ENCODE measurements around the gene DNAJB11. TPM values are rescaled to one million over a fixed set of nuclear protein-coding genes. Genes with fewer than 3 reads are reported as not detected.

The DNAJB11 gene
- total and polyA plus RNA-seq, 2 of the 4 experiments (the other 2 are of a cell fraction) = 27.4 to 48.6 TPM

DNA sequence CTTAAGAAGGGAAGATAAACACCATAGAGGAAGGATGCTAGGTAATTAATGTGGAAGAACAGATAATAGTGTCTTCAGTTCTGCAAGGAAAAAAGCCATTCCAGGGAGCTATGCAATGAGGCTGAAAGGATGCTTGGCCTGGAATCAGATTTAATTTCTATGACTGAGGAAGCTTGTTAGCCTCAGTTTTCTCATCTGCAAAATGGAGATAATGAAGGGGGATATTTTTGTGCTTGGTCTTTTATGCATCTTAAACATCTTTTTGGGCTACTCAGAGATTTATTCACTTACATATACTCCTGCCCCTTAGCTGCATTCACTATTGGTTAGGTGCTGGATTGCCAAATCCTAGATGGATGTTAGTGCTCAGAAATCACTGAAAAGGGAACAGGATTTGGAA, 16.7 kb downstream of the DNAJB11 start:
- H3K9me3 ChIP-seq (ENCODE audit: control insufficient read depth, insufficient read depth, low read length) = no peaks in the 10 kb centered on the region
- no peak overlapping the region for H4K5ac ChIP-seq (ENCODE audit: low read depth, low read length)
- no peak overlapping the region for H3K4ac ChIP-seq (ENCODE audit: low read depth, low read length)
- H3K27me3 ChIP-seq (ENCODE audit: control insufficient read depth, insufficient read depth, low read length) = peaks cover 3% of the 10 kb centered on the region; the same call in 1 of the 2 replicates
- H2BK20ac ChIP-seq (ENCODE audit: low read depth, low read length) = no peak overlapping the region
- BruUV-seq (replicated peaks) = no TSS peak
- TF ChIP-seq CHD1 (IDR thresholded peaks at IDR 0.05; ENCODE audit: low read depth, low read length) (no peak), MAFK (IDR thresholded peaks at IDR 0.05; ENCODE audit: low read depth, low read length) (no peak), MAZ (IDR thresholded peaks at IDR 0.05; ENCODE audit: borderline replicate concordance, low read depth, low read length) (no peak), RAD21 (IDR thresholded peaks at IDR 0.05; ENCODE audit: low read length) (no peak), RCOR1 (IDR thresholded peaks at IDR 0.05; ENCODE audit: insufficient replicate concordance, low read length) (no peak), FOS (IDR thresholded peaks at IDR 0.05; ENCODE audit: low read depth, low read length) (no peak), SMC3 (IDR thresholded peaks at IDR 0.05; ENCODE audit: low read depth, low read length) (no peak), CTCF (conservative IDR thresholded peaks at IDR 0.05; ENCODE audit: low read depth, low read length) (no peak), CEBPB (IDR thresholded peaks at IDR 0.05; ENCODE audit: low read depth, low read length) (no peak), POLR2A (IDR thresholded peaks at IDR 0.05; ENCODE audit: low read depth, low read length) (no peak), MXI1 (IDR thresholded peaks at IDR 0.05; ENCODE audit: borderline replicate concordance, low read depth, low read length) (no peak), NFE2L2 (IDR thresholded peaks at IDR 0.05; ENCODE audit: low read depth, low read length) (no peak), BHLHE40 (IDR thresholded peaks at IDR 0.05; ENCODE audit: low read depth, low read length) (no peak), RFX5 (IDR thresholded peaks at IDR 0.05; ENCODE audit: low read depth, low read length) (no peak)
- TF ChIP-seq, protein P1, sequence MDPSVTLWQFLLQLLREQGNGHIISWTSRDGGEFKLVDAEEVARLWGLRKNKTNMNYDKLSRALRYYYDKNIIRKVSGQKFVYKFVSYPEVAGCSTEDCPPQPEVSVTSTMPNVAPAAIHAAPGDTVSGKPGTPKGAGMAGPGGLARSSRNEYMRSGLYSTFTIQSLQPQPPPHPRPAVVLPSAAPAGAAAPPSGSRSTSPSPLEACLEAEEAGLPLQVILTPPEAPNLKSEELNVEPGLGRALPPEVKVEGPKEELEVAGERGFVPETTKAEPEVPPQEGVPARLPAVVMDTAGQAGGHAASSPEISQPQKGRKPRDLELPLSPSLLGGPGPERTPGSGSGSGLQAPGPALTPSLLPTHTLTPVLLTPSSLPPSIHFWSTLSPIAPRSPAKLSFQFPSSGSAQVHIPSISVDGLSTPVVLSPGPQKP (IDR thresholded peaks at IDR 0.05; ENCODE audit: borderline replicate concordance, low read depth, low read length) = no peak
- TF ChIP-seq, protein P2, sequence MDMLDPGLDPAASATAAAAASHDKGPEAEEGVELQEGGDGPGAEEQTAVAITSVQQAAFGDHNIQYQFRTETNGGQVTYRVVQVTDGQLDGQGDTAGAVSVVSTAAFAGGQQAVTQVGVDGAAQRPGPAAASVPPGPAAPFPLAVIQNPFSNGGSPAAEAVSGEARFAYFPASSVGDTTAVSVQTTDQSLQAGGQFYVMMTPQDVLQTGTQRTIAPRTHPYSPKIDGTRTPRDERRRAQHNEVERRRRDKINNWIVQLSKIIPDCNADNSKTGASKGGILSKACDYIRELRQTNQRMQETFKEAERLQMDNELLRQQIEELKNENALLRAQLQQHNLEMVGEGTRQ (IDR thresholded peaks at IDR 0.05; ENCODE audit: low read depth, low read length) = no peak
- H4K8ac ChIP-seq (ENCODE audit: low read depth in 2 of 2, low read length in 2 of 2) = no peak overlapping the region
- CTCF ChIA-PET = interaction anchor here (1.1 to 1.8 kb wide), 2 partner anchors 10 to 27 kb away, joined by 4 read pairs; no protein-coding TSS in a partner anchor
- no peak overlapping the region for H2BK5ac ChIP-seq (ENCODE audit: low read depth, low read length, poor library complexity, severe bottlenecking)
- POLR2A ChIA-PET (ENCODE audit: unreplicated experiment) = no interaction called here
- no peak for DNase-seq
- no peak overlapping the region for H2BK120ac ChIP-seq (ENCODE audit: low read depth, low read length)
- H3K36me3 ChIP-seq (ENCODE audit: control insufficient read depth, insufficient read depth, low read length) = peaks cover 11% of the 10 kb centered on the region
- in situ Hi-C loops (cut with MboI; ENCODE audit: low sequenced_read_pairs) (no loop called here), dilution Hi-C loops (cut with HindIII; ENCODE audit: low sequenced_read_pairs, unreplicated experiment) (no loop called here), intact Hi-C loops (cut with micrococcal nuclease) (no loop called here)
- H3K79me1 ChIP-seq (ENCODE audit: low read depth in 1 of 2, low read length in 2 of 2) = no peaks in the 10 kb centered on the region
- no peak overlapping the region for H3K9ac ChIP-seq (ENCODE audit: low read depth, low read length)
- no peak overlapping the region for H4K91ac ChIP-seq (ENCODE audit: insufficient read depth, low read depth, low read length)
- H3K56ac ChIP-seq (ENCODE audit: extremely low read depth, insufficient read depth, low read length) = no peak overlapping the region
- H3K4me3 ChIP-seq (ENCODE audit: insufficient read depth, low read depth, low read length) = no peak overlapping the region
- no peak overlapping the region for H2AFZ ChIP-seq (replicated peaks; ENCODE audit: low read length, poor library complexity)
- H4K20me1 ChIP-seq (ENCODE audit: insufficient read depth, low read length) = no peaks in the 10 kb centered on the region
- no peak overlapping the region for H2BK15ac ChIP-seq (ENCODE audit: low read depth, low read length)
- H3K18ac ChIP-seq (ENCODE audit: low read depth, low read length) = no peak overlapping the region
- H3K27ac ChIP-seq (ENCODE audit: insufficient read depth, low read length) = no peak overlapping the region
- H3K9me1 ChIP-seq (ENCODE audit: insufficient read depth, low read length) = no peaks in the 10 kb centered on the region
- no peak overlapping the region for H3K4me2 ChIP-seq (ENCODE audit: low read depth, low read length)
- ATAC-seq (ENCODE audit: low read depth) = no peak
- no peaks in the 10 kb centered on the region; the same call in 1 of the 2 replicates for H3K4me1 ChIP-seq (ENCODE audit: control insufficient read depth, insufficient read depth, low read length)
- H2AK5ac ChIP-seq (ENCODE audit: low read depth, low read length) = no peak overlapping the region
- H3K14ac ChIP-seq (replicated peaks; ENCODE audit: low read depth, low read length) = no peak overlapping the region
- no peak overlapping the region for H2AK9ac ChIP-seq (replicated peaks; ENCODE audit: low read depth, low read length, poor library complexity)
- H3K23ac ChIP-seq (ENCODE audit: low read depth, low read length) = no peak overlapping the region

Data from IMR-90 (cell line).